ENCODE data around the gene SUDS3. TPM values are rescaled to one million over a fixed set of nuclear protein-coding genes. Genes with fewer than 3 reads are reported as not detected.

SUDS3 gene
- total RNA-seq, 1 donor from 2014 or later, result 42.1 TPM

DNA sequence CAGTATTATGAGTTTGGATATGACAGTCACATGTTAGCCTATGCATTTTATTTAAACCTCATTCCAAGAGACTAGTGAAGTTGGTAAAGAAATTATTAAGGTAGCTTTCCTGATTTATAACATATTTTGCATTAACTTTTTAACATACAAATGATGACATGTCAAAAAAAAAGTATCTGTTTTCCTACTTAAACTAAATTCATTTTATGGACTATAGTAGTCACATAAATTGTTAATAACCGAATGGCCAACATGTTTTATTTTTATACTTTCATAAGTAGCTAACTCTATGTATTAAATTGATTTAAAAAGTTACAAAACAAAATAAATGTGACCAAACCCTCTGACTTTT is 18.4 kb upstream of the SUDS3 start:
- Mint-ChIP-seq H3K9me3 (no peaks in the 10 kb centered on the region), H3K36me3 (peaks cover 7% of the 10 kb centered on the region), H3K4me1 (ENCODE audit: unreplicated experiment) (peaks cover 12% of the 10 kb centered on the region), H3K27ac (no peak overlapping the region), H3K4me3 (no peak overlapping the region), H3K27me3 (no peaks in the 10 kb centered on the region)
- no peak for DNase-seq (ENCODE audit: extremely low spot score, unreplicated experiment)
- TF ChIP-seq, protein P1, sequence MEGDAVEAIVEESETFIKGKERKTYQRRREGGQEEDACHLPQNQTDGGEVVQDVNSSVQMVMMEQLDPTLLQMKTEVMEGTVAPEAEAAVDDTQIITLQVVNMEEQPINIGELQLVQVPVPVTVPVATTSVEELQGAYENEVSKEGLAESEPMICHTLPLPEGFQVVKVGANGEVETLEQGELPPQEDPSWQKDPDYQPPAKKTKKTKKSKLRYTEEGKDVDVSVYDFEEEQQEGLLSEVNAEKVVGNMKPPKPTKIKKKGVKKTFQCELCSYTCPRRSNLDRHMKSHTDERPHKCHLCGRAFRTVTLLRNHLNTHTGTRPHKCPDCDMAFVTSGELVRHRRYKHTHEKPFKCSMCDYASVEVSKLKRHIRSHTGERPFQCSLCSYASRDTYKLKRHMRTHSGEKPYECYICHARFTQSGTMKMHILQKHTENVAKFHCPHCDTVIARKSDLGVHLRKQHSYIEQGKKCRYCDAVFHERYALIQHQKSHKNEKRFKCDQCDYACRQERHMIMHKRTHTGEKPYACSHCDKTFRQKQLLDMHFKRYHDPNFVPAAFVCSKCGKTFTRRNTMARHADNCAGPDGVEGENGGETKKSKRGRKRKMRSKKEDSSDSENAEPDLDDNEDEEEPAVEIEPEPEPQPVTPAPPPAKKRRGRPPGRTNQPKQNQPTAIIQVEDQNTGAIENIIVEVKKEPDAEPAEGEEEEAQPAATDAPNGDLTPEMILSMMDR (conservative IDR thresholded peaks at IDR 0.05), result no peak

DNA sequence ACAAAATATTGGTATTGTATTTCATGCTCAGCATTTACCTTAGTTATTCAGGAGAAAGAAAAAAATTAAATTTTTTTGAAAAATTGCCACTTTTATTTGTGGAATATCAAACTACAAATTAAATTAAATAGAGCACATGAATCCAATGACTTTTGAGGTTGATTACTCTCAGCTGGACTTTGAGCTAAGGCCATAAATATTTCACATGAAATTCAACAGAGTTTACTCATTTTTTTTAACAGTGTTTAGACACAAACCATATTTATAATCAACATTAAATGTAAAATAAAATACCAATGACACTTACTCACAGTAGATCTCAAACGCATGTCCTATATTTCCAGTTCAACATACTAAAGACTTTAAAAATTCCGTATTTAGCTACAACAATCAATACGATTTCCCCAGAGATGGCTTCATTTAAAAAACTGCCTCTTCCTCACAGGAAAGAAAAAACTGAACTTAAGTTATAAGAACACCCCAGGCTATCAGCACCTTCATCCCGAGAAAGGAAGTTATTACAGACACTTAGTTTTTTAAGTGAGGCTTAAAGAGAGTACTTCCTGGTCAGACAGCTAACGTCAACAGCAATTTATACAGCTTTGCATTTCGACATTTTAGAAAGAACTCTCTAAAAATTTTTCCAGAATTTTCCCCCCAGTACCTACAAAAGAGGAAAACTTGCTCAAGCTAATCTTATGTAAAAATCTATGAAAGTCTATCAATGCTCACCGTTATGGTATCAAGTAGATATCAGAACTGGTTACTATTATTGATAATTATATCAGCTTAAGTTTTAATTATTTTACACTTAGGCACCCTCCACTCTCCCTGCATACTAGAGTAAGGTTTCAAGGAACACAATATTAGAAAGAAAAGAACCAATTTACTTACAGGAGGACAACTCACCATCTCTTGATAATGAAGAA is 17.5 kb upstream of the SUDS3 start:
- DNase-seq (ENCODE audit: extremely low spot score, unreplicated experiment), result no peak
- Mint-ChIP-seq H3K27me3 (no peaks in the 10 kb centered on the region), H3K36me3 (peaks cover 7% of the 10 kb centered on the region), H3K27ac (no peak overlapping the region), H3K9me3 (no peaks in the 10 kb centered on the region), H3K4me3 (no peak overlapping the region), H3K4me1 (ENCODE audit: unreplicated experiment) (peaks cover 12% of the 10 kb centered on the region)
- TF ChIP-seq, protein P1 (conservative IDR thresholded peaks at IDR 0.05), result no peak

DNA sequence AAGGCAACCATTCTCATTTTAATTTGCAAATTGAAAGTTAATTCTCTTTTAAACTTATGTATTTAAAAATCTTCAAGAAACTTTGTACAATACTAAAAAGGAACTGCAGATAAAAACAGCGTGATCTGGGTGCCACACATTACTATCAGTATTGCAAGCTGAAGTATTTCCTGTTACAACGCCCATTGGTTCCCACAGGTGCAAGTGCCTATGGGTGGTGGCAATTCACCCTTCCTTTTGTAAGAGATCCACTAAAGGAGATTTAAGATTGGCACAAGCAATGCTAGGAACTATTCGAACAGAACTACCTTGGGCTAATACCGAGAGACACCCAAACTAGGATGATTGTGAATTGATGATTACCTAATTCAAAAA is 16.8 kb upstream of the SUDS3 start:
- Mint-ChIP-seq H3K27me3 (no peaks in the 10 kb centered on the region), H3K4me3 (no peak overlapping the region), H3K36me3 (peaks cover 3% of the 10 kb centered on the region), H3K4me1 (ENCODE audit: unreplicated experiment) (peaks cover 12% of the 10 kb centered on the region), H3K9me3 (no peaks in the 10 kb centered on the region), H3K27ac (no peak overlapping the region)
- TF ChIP-seq, protein P1 (conservative IDR thresholded peaks at IDR 0.05), result no peak
- DNase-seq (ENCODE audit: extremely low spot score, unreplicated experiment), result no peak

DNA sequence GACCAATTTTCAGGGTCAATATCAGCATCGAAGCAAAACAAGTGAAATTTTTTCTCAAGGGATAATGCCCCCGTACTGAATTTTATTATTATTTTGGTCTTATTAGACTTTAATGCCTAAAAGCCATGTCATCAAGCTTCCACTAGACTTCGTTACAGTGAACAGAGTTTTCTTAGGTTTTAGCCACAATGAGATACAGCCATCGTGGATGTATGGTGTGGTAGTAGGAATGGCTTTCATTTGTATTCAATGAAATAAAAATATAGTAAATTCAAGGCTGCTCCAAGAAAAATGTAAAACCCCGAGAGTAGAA is 15.3 kb upstream of the SUDS3 start:
- no peak overlapping the region for H3K27ac Mint-ChIP-seq
- peaks cover 3% of the 10 kb centered on the region for H3K36me3 Mint-ChIP-seq
- TF ChIP-seq, protein P1 (conservative IDR thresholded peaks at IDR 0.05), result no peak
- no peak overlapping the region for H3K4me3 Mint-ChIP-seq
- DNase-seq (ENCODE audit: extremely low spot score, unreplicated experiment), result no peak
- H3K4me1 Mint-ChIP-seq (ENCODE audit: unreplicated experiment), result peaks cover 12% of the 10 kb centered on the region
- no peaks in the 10 kb centered on the region for H3K27me3 Mint-ChIP-seq
- H3K9me3 Mint-ChIP-seq, result no peaks in the 10 kb centered on the region

DNA sequence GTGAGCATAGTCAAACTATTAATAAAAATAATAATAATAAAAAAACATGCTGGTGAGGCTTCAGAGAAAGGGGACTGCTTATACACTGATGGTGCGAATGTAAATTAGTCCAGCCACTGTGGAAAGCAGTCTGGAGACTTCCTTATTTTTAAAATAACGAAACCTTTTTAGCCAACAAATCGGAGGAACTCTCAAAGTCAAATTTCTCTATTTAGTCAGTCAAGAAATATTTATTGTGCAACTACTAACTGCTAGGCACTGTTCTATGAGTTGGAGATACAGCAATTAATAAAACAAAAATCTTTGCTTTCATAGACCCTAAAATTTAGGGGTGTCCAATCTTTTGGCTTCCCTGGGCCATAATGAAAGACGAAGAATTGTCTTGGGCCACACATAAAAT is 14.5 kb upstream of the SUDS3 start:
- Mint-ChIP-seq H3K27me3 (no peaks in the 10 kb centered on the region), H3K4me3 (no peak overlapping the region), H3K27ac (no peak overlapping the region), H3K4me1 (ENCODE audit: unreplicated experiment) (peaks cover 10% of the 10 kb centered on the region), H3K36me3 (peaks cover 2% of the 10 kb centered on the region), H3K9me3 (no peaks in the 10 kb centered on the region)
- DNase-seq (ENCODE audit: extremely low spot score, unreplicated experiment), result no peak
- TF ChIP-seq, protein P1 (conservative IDR thresholded peaks at IDR 0.05), result no peak
